Measurements from ENCODE around the gene GDF7.

GDF7 gene

DNA sequence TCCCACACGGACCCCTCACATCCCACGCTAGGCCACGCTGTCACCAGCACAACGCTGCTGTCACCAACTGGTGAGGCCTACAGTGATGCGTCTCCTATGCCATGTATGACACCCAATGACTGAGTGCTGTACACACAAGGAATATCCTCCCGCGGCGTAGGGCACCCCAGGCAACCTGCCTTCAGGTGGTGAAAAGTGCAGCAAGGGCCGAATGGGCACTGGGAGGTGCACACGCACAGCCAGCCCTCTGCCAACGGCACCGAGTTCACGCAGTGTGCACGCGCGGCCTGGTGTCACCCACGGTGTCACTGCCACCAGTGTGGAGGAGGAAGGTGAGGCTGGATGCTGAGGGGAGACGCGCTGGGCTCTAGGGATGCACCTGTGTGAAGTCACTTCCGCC, 20.5 kb upstream of the GDF7 start:
- H3K27ac ChIP-seq = no peak overlapping the region
- TF ChIP-seq, protein P1, sequence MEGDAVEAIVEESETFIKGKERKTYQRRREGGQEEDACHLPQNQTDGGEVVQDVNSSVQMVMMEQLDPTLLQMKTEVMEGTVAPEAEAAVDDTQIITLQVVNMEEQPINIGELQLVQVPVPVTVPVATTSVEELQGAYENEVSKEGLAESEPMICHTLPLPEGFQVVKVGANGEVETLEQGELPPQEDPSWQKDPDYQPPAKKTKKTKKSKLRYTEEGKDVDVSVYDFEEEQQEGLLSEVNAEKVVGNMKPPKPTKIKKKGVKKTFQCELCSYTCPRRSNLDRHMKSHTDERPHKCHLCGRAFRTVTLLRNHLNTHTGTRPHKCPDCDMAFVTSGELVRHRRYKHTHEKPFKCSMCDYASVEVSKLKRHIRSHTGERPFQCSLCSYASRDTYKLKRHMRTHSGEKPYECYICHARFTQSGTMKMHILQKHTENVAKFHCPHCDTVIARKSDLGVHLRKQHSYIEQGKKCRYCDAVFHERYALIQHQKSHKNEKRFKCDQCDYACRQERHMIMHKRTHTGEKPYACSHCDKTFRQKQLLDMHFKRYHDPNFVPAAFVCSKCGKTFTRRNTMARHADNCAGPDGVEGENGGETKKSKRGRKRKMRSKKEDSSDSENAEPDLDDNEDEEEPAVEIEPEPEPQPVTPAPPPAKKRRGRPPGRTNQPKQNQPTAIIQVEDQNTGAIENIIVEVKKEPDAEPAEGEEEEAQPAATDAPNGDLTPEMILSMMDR (conservative IDR thresholded peaks at IDR 0.05) = no peak

- TF ChIP-seq, protein P1 (conservative IDR thresholded peaks at IDR 0.05) = no peak
- H3K27ac ChIP-seq = no peak overlapping the region
Measured at GRCh38 chr2:20647211-20647610, 19.7 kb upstream of the GDF7 start.

GRCh38 chr2:20647738-20648137, 19.2 kb upstream of the GDF7 start:
- H3K27ac ChIP-seq = no peak overlapping the region
- TF ChIP-seq, protein P1 (conservative IDR thresholded peaks at IDR 0.05) = no peak

GRCh38 chr2:20648206-20648605, 18.7 kb upstream of the GDF7 start:
- TF ChIP-seq, protein P1 (conservative IDR thresholded peaks at IDR 0.05) = no peak
- no peak overlapping the region for H3K27ac ChIP-seq

- H3K27ac ChIP-seq = no peak overlapping the region
- TF ChIP-seq, protein P1 (conservative IDR thresholded peaks at IDR 0.05) = no peak
Measured at GRCh38 chr2:20648831-20649230, 18.1 kb upstream of the GDF7 start.

DNA sequence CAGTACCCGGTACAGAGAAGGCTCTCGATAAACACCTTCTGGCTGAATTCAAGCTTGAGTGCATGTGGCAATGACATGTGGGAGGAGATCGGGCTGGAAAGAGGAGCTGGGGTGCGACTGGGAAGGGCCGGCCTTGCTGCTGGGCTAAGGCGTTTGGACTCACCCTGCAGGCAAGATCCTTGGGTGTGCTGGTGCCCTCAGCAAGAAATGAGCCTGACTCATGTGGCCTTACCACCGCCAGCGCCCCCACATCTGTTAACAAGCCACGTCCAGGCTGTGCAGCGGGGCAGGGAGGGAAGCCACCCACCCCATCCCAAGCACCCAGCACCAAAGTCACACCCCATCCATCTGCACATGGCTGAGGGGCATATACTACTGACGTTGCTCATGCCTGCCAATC, 17.4 kb upstream of the GDF7 start:
- H3K27ac ChIP-seq = peak overlapping the region; percentile 87; the same call in 1 of the 2 replicates
- TF ChIP-seq, protein P1 (conservative IDR thresholded peaks at IDR 0.05) = no peak

- TF ChIP-seq, protein P1 (conservative IDR thresholded peaks at IDR 0.05) = no peak
- peak overlapping the region; percentile 87 for H3K27ac ChIP-seq
Measured at GRCh38 chr2:20649976-20650375, 17.0 kb upstream of the GDF7 start.

Data from VCaP (cell line).